HCT116 (cell line): ENCODE measurements around the gene KCNIP3.

Experiments
- CTCF ChIP-seq, 3 experiments: fragments of 200-600 bp in 1 of 3; sonication (generic) in 1 of 3; IDR thresholded peaks in 2 of 3; conservative IDR thresholded peaks in 1 of 3; 2 replicates each; pipeline ENCODE4 v1.5.1; 2012 to 2017; ENCODE audit warnings: low read depth in 2 of 3, low read length in 2 of 3, antibody characterized with exemption in 1 of 3, borderline replicate concordance in 1 of 3, control low read depth in 1 of 3, mild to moderate bottlenecking in 1 of 3, mixed read lengths in 1 of 3, mixed run types in 1 of 3, moderate library complexity in 1 of 3; ENCODE audit not compliant: insufficient read depth in 1 of 3
- POLR2AphosphoS5 ChIP-seq: IDR thresholded peaks from 2 replicates; pipeline ENCODE4 v1.6.1; 2011; ENCODE audit warnings: mild to moderate bottlenecking, low read depth, low read length, moderate library complexity
- RAD21 ChIP-seq: IDR thresholded peaks from 2 replicates; pipeline ENCODE4 v1.6.1; 2012; ENCODE audit warnings: low read depth, mild to moderate bottlenecking
- TCF7L2 ChIP-seq: IDR thresholded peaks from 2 replicates; pipeline ENCODE4 v1.7.0; 2011; ENCODE audit warnings: borderline replicate concordance, inconsistent platforms; ENCODE audit not compliant: insufficient read depth, insufficient read length; ENCODE audit errors: extremely low read depth

GRCh38 chr2:95301876-95302641, 4.9 kb downstream of the KCNIP3 start:
- TF ChIP-seq TCF7L2 (no peak), RAD21 (no peak), CTCF (IDR thresholded peaks at IDR 0.05 in 2 of 3, conservative IDR thresholded peaks at IDR 0.05 in 1 of 3; ENCODE audit: borderline replicate concordance in 1 of 3, insufficient read depth in 1 of 3, low read depth in 2 of 3, low read length in 2 of 3) (no peak), POLR2AphosphoS5 (no peak)
